Measurements from ENCODE around the gene SKAP2.

Gene SKAP2

DNA sequence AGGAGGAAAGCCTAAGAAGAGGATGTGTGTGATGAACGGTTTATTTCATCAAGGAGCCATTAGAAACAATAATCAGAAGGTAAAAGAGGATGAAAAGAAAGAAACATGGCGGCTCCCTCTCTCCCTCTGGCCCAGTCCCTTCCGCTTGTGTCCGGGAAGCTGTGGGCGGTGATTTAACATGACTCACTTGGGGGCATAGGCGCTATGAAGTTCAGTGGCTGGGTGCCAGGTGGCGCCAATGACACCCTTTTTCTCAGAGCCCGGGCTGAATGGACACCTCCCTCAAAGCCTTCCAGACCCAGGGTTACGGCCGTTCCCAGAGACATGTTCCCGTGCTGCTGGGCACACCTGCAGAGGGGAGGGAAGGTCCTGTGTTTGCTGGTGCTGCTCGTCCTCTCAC is 244.0 kb downstream of the SKAP2 start:
- no peaks in the 10 kb centered on the region for H3K9me3 Mint-ChIP-seq
- H3K4me1 Mint-ChIP-seq (ENCODE audit: low read depth in 2 of 2): no peaks in the 10 kb centered on the region
- no peak overlapping the region for H3K27ac Mint-ChIP-seq
- H3K36me3 Mint-ChIP-seq (ENCODE audit: insufficient read depth): no peaks in the 10 kb centered on the region
- peaks cover 5 to 34% of the 10 kb centered on the region in 2 donors for H3K27me3 Mint-ChIP-seq
- no peak for DNase-seq
- no peak for ATAC-seq (replicated peaks)
- H3K4me3 Mint-ChIP-seq: no peak overlapping the region

DNA sequence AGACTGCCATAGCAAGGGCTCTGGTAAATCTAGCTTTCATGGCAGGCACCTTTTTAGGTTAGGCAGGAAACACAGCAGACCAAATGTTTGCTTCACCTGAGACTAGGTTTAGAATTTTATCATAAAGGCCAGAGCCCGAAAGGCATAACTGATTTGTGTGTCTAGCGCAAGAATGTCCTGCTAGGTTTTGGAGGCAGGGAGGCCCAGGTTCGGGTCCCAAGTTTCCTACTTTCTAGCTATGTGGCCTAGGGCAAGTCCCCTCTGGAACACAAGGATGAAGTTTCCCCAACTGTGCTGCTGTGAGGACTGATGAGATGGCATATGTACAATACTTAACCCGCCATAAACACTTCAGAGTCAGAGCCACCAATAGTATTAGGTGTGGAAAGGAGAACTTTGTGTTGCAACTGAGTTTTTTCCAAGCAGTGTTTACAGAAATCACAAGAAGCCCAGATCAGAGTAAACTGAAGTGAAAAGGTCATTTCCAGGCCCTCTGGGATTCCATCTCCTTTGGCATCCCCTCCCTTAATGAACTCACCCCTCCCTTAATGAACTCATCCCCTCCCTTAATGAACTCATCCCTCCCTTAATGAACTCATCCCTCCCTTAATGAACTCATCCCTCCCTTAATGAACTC is 244.9 kb downstream of the SKAP2 start:
- H3K27ac Mint-ChIP-seq: no peak overlapping the region
- DNase-seq (no peak), ATAC-seq (replicated peaks) (no peak)
- H3K4me1 Mint-ChIP-seq (ENCODE audit: low read depth in 2 of 2): no peaks in the 10 kb centered on the region
- no peaks in the 10 kb centered on the region for H3K9me3 Mint-ChIP-seq
- no peak overlapping the region for H3K4me3 Mint-ChIP-seq
- no peaks in the 10 kb centered on the region for H3K36me3 Mint-ChIP-seq (ENCODE audit: insufficient read depth)
- peaks cover 6 to 34% of the 10 kb centered on the region in 2 donors for H3K27me3 Mint-ChIP-seq

- H3K4me3 Mint-ChIP-seq: no peak overlapping the region
- H3K27ac Mint-ChIP-seq: no peak overlapping the region
These were observed 245.5 kb downstream of the SKAP2 start for GRCh38 chr7:26618898-26619297.

DNA sequence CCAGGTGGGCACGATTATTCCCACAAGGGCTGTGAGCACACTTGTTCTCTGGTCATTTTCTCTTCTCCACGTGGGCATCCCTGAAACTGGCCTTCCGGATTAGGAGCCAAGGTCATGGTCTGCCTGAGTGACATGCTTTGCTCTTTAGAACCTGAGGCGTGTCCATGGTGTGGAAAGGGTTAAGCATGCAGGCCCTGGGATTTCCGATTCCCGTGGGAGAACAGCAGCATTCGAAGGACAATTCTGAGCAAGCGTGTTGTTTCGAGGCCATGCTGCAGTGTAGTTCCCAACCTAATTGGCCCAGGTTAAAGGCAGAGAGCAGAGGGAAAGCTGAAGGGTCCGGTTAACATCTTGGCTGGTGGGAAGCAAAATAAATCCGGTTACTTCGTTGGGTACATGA is 245.9 kb downstream of the SKAP2 start:
- H3K4me1 Mint-ChIP-seq (ENCODE audit: low read depth in 2 of 2): no peaks in the 10 kb centered on the region
- DNase-seq: no peak
- H3K27me3 Mint-ChIP-seq: peaks cover 11 to 33% of the 10 kb centered on the region in 2 donors
- no peak overlapping the region for H3K27ac Mint-ChIP-seq
- no peaks in the 10 kb centered on the region for H3K36me3 Mint-ChIP-seq (ENCODE audit: insufficient read depth)
- no peaks in the 10 kb centered on the region for H3K9me3 Mint-ChIP-seq
- ATAC-seq (replicated peaks): no peak
- H3K4me3 Mint-ChIP-seq: no peak overlapping the region

More at GRCh38 chr7:26618898-26619297, 245.5 kb downstream of the SKAP2 start:
- Mint-ChIP-seq H3K27me3 (peaks cover 7 to 33% of the 10 kb centered on the region in 2 donors), H3K4me1 (ENCODE audit: low read depth in 2 of 2) (no peaks in the 10 kb centered on the region), H3K9me3 (no peaks in the 10 kb centered on the region), H3K36me3 (ENCODE audit: insufficient read depth) (no peaks in the 10 kb centered on the region)
- DNase-seq (no peak), ATAC-seq (replicated peaks) (no peak)
